OCI-LY1 (cell line): ENCODE results near the gene GNAI2.

Experiments
- CTCF ChIP-seq: fragments of 200-600 bp; sonication (generic), shearing (Covaris generic); IDR thresholded peaks from 2 replicates; pipeline ENCODE4 v1.5.1; 2017; ENCODE audit warnings: mild to moderate bottlenecking, antibody characterized with exemption, low read length, moderate library complexity, mixed read lengths
- EZH2 ChIP-seq: fragments of 200-600 bp; sonication (generic), shearing (Covaris generic); IDR thresholded peaks from 2 replicates; pipeline ENCODE4 v1.8.0; 2017; ENCODE audit warnings: borderline replicate concordance, mixed run types, mild to moderate bottlenecking, antibody characterized with exemption, low read length, moderate library complexity, mixed read lengths

- TF ChIP-seq CTCF: no peak
- no peak for TF ChIP-seq EZH2
These were observed 42.7 kb upstream of the GNAI2 start for GRCh38 chr3:50193286-50193685.
